HepG2 (cell line): ENCODE data around the gene CLASP1. TPM values are rescaled to one million over a fixed set of nuclear protein-coding genes. Genes with fewer than 3 reads are reported as not detected.

Source experiments
- CENPT ChIP-seq: sonication (generic); formaldehyde crosslinking; IDR thresholded peaks from 2 replicates; pipeline ENCODE4 v1.8.0; 2022; ENCODE audit warnings: low read depth, mild to moderate bottlenecking, moderate library complexity, missing genetic modification reagents
- DMAP1 ChIP-seq: IDR thresholded peaks from 2 replicates; pipeline ENCODE4 v1.6.1; 2016
- HOXA5 ChIP-seq: sonication (generic); formaldehyde crosslinking; IDR thresholded peaks from 2 replicates; pipeline ENCODE4 v1.4.0; 2020; ENCODE audit warnings: missing genetic modification reagents
- ZFP36L1 ChIP-seq: sonication (generic); formaldehyde crosslinking; IDR thresholded peaks from 2 replicates; pipeline ENCODE4 v1.8.0; 2022; ENCODE audit warnings: mild to moderate bottlenecking, missing genetic modification reagents, moderate library complexity
- ZFP82 ChIP-seq: sonication (generic); formaldehyde crosslinking; IDR thresholded peaks from 2 replicates; pipeline ENCODE4 v1.5.1; 2020; ENCODE audit warnings: mild to moderate bottlenecking, missing genetic modification reagents, borderline replicate concordance
- ZNF136 ChIP-seq: sonication (generic); formaldehyde crosslinking; IDR thresholded peaks from 2 replicates; pipeline ENCODE4 v1.8.1; 2022; ENCODE audit warnings: low read depth, mild to moderate bottlenecking, moderate library complexity, missing genetic modification reagents
- ZNF281 ChIP-seq: sonication (generic); formaldehyde crosslinking; IDR thresholded peaks from 2 replicates; pipeline ENCODE4 v1.4.0; 2020; ENCODE audit warnings: missing genetic modification reagents, borderline replicate concordance
- ZNF7 ChIP-seq: IDR thresholded peaks from 2 replicates; pipeline ENCODE4 v1.6.1; 2016; ENCODE audit warnings: missing biosample characterization, missing genetic modification reagents
- polyA plus RNA-seq, 8 experiments: library from polyadenylated mRNA; depleted of rRNA in 3 of 8; stranded (reverse) in 7 of 8; unstranded in 1 of 8; fragments of >200 nt; fragmentation: Illumina TruSeq in 4 of 8; extraction: Trizol in 4 of 8; gene quantifications; 2 replicates each; pipeline versions ENCODE4 v1.2.1 to v1.2.3, GENCODE V29; 2011 to 2016; ENCODE audit warnings: low read depth in 4 of 8, missing spikeins in 1 of 8, mixed read lengths in 1 of 8; ENCODE audit not compliant: insufficient read depth in 1 of 8
- total RNA-seq, 5 experiments: library from RNA; depleted of rRNA; stranded (reverse); fragments of >200 nt; fragmentation: Illumina TruSeq; extraction: Trizol; gene quantifications; 2 replicates each; pipeline ENCODE4 v1.2.3, GENCODE V29; 2016; ENCODE audit warnings: low read depth in 1 of 5
- TF ChIP-seq, protein P1 (sequence below), 2 experiments: fragments of 450-650 bp in 1 of 2; sonication (generic) in 1 of 2; formaldehyde crosslinking in 1 of 2; IDR thresholded peaks; 2 replicates each; pipeline versions ENCODE4 v1.6.1 to v1.8.0; 2016 to 2022; ENCODE audit warnings: antibody characterized with exemption in 1 of 2, mild to moderate bottlenecking in 1 of 2, missing genetic modification reagents in 1 of 2
- TF ChIP-seq, protein P2 (sequence below): sonication (generic); formaldehyde crosslinking; IDR thresholded peaks from 2 replicates; pipeline ENCODE4 v1.4.0; 2020; ENCODE audit warnings: missing genetic modification reagents, mild to moderate bottlenecking, borderline replicate concordance

The CLASP1 gene
- total and polyA plus RNA-seq, 2 of the 13 experiments (the other 11 are each of a cell fraction or from before 2014, with no cell fraction given) = 11.7 to 47.9 TPM

GRCh38 chr2:121649596-121650314 is 493 bp upstream of the CLASP1 start (continued):
- TF ChIP-seq, protein P1, sequence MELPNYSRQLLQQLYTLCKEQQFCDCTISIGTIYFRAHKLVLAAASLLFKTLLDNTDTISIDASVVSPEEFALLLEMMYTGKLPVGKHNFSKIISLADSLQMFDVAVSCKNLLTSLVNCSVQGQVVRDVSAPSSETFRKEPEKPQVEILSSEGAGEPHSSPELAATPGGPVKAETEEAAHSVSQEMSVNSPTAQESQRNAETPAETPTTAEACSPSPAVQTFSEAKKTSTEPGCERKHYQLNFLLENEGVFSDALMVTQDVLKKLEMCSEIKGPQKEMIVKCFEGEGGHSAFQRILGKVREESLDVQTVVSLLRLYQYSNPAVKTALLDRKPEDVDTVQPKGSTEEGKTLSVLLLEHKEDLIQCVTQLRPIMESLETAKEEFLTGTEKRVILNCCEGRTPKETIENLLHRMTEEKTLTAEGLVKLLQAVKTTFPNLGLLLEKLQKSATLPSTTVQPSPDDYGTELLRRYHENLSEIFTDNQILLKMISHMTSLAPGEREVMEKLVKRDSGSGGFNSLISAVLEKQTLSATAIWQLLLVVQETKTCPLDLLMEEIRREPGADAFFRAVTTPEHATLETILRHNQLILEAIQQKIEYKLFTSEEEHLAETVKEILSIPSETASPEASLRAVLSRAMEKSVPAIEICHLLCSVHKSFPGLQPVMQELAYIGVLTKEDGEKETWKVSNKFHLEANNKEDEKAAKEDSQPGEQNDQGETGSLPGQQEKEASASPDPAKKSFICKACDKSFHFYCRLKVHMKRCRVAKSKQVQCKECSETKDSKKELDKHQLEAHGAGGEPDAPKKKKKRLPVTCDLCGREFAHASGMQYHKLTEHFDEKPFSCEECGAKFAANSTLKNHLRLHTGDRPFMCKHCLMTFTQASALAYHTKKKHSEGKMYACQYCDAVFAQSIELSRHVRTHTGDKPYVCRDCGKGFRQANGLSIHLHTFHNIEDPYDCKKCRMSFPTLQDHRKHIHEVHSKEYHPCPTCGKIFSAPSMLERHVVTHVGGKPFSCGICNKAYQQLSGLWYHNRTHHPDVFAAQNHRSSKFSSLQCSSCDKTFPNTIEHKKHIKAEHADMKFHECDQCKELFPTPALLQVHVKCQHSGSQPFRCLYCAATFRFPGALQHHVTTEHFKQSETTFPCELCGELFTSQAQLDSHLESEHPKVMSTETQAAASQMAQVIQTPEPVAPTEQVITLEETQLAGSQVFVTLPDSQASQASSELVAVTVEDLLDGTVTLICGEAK (IDR thresholded peaks at IDR 0.05) = no peak
- TF ChIP-seq, protein P1 (CRISPR knock-in tag; IDR thresholded peaks at IDR 0.05) = peak; percentile 79
- TF ChIP-seq CENPT (CRISPR knock-in tag) = no peak
- peak; percentile 42; the same call in 1 of the 2 replicates for TF ChIP-seq ZNF281 (CRISPR knock-in tag)
- 0 out of 2 replicates have a peak, but pooled peaks have one; percentile 1 for TF ChIP-seq ZFP36L1
- TF ChIP-seq DMAP1 (CRISPR knock-in tag) = peak; percentile 89
- peak; percentile 52 for TF ChIP-seq ZFP82 (CRISPR knock-in tag)
- 0 out of 2 replicates have a peak, but pooled peaks have one; percentile 22 for TF ChIP-seq ZNF7 (CRISPR knock-in tag)
- TF ChIP-seq ZNF136 (CRISPR knock-in tag) = no peak; the same call in 1 of the 2 replicates
- TF ChIP-seq, protein P2, sequence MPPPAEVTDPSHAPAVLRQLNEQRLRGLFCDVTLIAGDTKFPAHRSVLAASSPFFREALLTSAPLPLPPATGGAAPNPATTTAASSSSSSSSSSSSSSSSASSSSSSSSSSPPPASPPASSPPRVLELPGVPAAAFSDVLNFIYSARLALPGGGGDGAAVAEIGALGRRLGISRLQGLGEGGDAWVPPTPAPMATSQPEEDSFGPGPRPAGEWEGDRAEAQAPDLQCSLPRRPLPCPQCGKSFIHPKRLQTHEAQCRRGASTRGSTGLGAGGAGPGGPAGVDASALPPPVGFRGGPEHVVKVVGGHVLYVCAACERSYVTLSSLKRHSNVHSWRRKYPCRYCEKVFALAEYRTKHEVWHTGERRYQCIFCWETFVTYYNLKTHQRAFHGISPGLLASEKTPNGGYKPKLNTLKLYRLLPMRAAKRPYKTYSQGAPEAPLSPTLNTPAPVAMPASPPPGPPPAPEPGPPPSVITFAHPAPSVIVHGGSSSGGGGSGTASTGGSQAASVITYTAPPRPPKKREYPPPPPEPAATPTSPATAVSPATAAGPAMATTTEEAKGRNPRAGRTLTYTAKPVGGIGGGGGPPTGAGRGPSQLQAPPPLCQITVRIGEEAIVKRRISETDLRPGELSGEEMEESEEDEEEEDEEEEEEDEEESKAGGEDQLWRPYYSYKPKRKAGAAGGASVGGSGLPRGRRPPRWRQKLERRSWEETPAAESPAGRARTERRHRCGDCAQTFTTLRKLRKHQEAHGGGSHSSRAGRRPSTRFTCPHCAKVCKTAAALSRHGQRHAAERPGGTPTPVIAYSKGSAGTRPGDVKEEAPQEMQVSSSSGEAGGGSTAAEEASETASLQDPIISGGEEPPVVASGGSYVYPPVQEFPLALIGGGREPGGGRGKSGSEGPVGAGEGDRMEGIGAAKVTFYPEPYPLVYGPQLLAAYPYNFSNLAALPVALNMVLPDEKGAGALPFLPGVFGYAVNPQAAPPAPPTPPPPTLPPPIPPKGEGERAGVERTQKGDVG (CRISPR knock-in tag) = no peak
- TF ChIP-seq HOXA5 = peak; percentile 69; the same call in 1 of the 2 replicates
